Left ventricle myocardium superior (tissue), 1 donor: ENCODE measurements around the gene C6orf141. TPM values are rescaled to one million over a fixed set of nuclear protein-coding genes. Genes with fewer than 3 reads are reported as not detected.

Experiments
- ATAC-seq: fragments of 200-7000 bp; cut with Tn5 transposase; one replicate; pipeline ENCODE4 v1.9.1; 2020; ENCODE audit warnings: mild to moderate bottlenecking, moderate library complexity
- DNase-seq: peaks from one replicate; pipeline ENCODE4 v3.0.0-alpha.2; 2020
- intact Hi-C: fragments of 100-400 bp; cut with micrococcal nuclease; formaldehyde crosslinking; loops from one replicate; pipeline ENCODE4 v1.11.0; 2022
- total RNA-seq: library from RNA; stranded (reverse); fragmentation: NEBNext Ultra II Directional; extraction: Animal tissue kit (Norgen Biotek cat#: 25700); gene quantifications from one replicate; pipeline ENCODE4 v1.2.1, GENCODE V29; 2021
- donor health status: DM: no; HTN: yes; CAD: no; lungs with severe emphysema.

Gene C6orf141
- total RNA-seq, 1 donor from 2014 or later: 0.32 TPM

GRCh38 chr6:49531774-49532569 lies 18.5 kb upstream of the C6orf141 start:
- peak; percentile 38 for ATAC-seq
- intact Hi-C loops: loop anchor here (5.0 to 10.0 kb wide), 2 partner anchors 75 to 313 kb away; no protein-coding TSS in a partner anchor
- no peak for DNase-seq

- intact Hi-C loops: loop anchor here (10.0 kb wide), 1 partner anchor 309 kb away; no protein-coding TSS in a partner anchor
- ATAC-seq (no peak), DNase-seq (no peak)
Observed at GRCh38 chr6:49535795-49536194, 14.7 kb upstream of the C6orf141 start.

GRCh38 chr6:49539102-49539501 lies 11.4 kb upstream of the C6orf141 start:
- intact Hi-C loops: loop anchor here (10.0 kb wide), 1 partner anchor 306 kb away; no protein-coding TSS in a partner anchor
- ATAC-seq: no peak
- no peak for DNase-seq

- intact Hi-C loops: no loop called here
- ATAC-seq (no peak), DNase-seq (no peak)
Observed at GRCh38 chr6:49540614-49541013, 9.9 kb upstream of the C6orf141 start.

- intact Hi-C loops: no loop called here
- ATAC-seq: no peak
- DNase-seq: no peak
Observed at GRCh38 chr6:49541210-49541724, 9.2 kb upstream of the C6orf141 start.

GRCh38 chr6:49541936-49542335 lies 8.5 kb upstream of the C6orf141 start:
- intact Hi-C loops: no loop called here
- DNase-seq (no peak), ATAC-seq (no peak)

- no peak for ATAC-seq
- intact Hi-C loops: no loop called here
- no peak for DNase-seq
Observed at GRCh38 chr6:49543087-49543858, 7.2 kb upstream of the C6orf141 start.

- ATAC-seq: no peak
- intact Hi-C loops: no loop called here
- no peak for DNase-seq
Observed at GRCh38 chr6:49546331-49546730, 4.1 kb upstream of the C6orf141 start.

GRCh38 chr6:49548613-49549304 lies 1.7 kb upstream of the C6orf141 start:
- ATAC-seq: no peak
- intact Hi-C loops: no loop called here
- DNase-seq: no peak

GRCh38 chr6:49549691-49550491 lies 577 bp upstream of the C6orf141 start:
- intact Hi-C loops: no loop called here
- ATAC-seq (no peak), DNase-seq (no peak)

- DNase-seq: peak; percentile 30
- ATAC-seq: peak; percentile 14
- intact Hi-C loops: no loop called here
Observed at GRCh38 chr6:49551078-49551865, 804 bp downstream of the C6orf141 start.

GRCh38 chr6:49551866-49552129 lies 1.3 kb downstream of the C6orf141 start:
- intact Hi-C loops: no loop called here
- DNase-seq (no peak), ATAC-seq (no peak)

GRCh38 chr6:49552596-49552995 lies 2.1 kb downstream of the C6orf141 start:
- intact Hi-C loops: no loop called here
- DNase-seq: no peak
- ATAC-seq: no peak

- intact Hi-C loops: no loop called here
- no peak for DNase-seq
- no peak for ATAC-seq
Observed at GRCh38 chr6:49553384-49553783, 2.9 kb downstream of the C6orf141 start.

- ATAC-seq (no peak), DNase-seq (no peak)
- intact Hi-C loops: no loop called here
Observed at GRCh38 chr6:49555951-49556350, 5.5 kb downstream of the C6orf141 start.

- intact Hi-C loops: no loop called here
- ATAC-seq: no peak
Observed at GRCh38 chr6:49556429-49556837, 6.0 kb downstream of the C6orf141 start.

GRCh38 chr6:49557177-49557576 lies 6.7 kb downstream of the C6orf141 start:
- no peak for ATAC-seq
- intact Hi-C loops: no loop called here
- DNase-seq: no peak

More at GRCh38 chr6:49556429-49556837, 6.0 kb downstream of the C6orf141 start:
- no peak for DNase-seq

GRCh38 chr6:49558238-49558637 lies 7.8 kb downstream of the C6orf141 start:
- DNase-seq (no peak), ATAC-seq (no peak)
- intact Hi-C loops: no loop called here
